Measurements from ENCODE around the gene CHD8.

CHD8 gene

DNA sequence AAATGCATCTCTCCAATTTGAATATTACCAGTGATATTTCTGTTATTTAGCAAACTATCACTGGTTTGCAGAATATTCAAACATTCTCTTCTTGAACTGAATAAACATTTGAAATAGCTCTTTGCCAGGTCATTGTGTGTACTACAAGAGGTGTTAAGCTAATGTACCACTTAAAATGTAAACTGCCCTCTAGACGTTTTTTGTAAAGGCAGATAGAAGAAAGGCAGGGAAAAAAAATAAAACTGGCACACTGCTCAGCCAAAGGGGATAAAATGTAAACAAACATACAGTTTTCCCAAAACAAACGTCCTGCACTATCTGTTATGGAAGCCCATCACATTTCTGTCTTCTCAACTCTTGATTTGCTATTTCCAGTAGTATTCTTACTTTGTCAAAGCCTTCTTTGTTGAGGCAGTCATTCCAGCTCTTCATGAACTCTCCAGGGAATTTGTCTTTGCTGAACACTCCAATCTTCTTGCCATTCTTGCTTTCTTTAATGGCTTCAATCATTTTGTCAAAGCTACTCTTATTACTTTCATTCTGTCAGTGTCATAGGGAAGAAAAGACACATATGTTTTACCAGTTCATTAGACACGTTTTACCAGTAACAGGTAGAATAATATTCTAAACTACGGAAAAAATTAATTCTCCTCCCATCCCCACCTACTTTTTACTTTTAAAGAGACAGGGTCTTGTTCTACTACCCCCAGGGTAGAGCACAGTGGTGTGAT, 85.8 kb downstream of the CHD8 start:
- no peak for DNase-seq (ENCODE audit: low read depth in 2 of 2)

DNA sequence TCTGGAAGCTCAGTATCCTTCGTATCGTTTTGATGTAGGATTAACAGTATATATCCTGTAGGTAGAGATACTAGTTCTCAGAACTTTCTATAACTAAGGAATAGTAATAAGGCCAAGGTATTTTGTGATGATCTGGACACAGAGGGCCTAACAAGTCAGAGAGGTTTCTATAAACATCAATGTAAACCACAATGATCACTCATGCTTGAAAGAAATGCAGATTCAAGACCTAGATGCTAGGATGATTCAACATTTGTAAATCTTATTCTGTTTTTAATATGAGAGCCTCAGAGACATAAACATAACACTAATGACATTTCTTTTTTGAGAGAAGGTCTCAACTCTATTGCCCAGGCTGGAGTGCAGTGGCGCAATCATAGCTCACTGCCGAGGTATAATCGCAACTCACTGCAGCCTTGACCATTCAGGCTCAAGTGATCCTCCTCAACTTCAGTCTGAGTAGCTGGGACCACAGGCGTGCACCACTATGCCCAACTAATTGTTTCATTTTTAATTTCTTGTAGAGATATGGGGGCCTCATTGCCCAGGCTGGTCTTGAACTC, 88.3 kb downstream of the CHD8 start:
- DNase-seq (ENCODE audit: low read depth in 2 of 2), result no peak

DNA sequence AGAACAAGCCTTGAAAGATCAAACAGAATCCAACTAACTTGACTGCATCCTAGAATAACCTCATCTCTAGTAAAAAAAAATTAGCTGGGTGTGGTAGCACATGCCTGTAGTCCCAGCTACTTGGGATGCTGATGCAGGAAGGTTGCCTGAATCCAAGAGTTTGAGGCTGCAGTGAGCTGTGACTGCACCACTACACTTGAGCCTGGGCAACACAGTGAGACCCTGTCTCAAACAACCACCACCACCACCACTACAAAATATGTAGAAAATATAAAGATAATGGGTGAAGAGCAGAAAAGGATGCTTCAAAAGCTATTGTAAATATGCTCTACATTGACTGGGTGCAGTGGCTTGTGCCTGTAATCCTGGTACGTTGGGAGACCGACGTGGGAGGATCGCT, 99.4 kb downstream of the CHD8 start:
- DNase-seq (ENCODE audit: low read depth in 2 of 2), result no peak

DNA sequence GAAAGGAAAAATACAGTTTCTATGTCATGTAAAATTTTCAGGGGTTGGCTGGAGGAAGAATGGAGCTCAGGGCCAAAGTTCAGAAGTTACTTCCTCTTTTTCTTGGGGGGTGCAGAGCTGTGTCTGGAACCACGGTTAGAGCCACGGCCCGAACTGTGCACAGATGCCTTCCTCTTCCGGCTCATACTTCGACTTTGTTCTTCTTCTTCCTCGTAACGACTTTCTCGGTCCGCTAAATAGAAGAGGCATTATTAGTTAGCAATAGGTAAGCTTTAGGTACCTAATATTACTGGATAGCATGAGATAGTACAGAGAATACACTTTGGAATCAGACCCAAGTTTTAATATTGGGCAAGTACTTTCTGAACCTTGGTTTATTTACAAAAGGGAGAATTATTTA, 103.3 kb downstream of the CHD8 start:
- no peak for DNase-seq (ENCODE audit: low read depth in 2 of 2)

DNA sequence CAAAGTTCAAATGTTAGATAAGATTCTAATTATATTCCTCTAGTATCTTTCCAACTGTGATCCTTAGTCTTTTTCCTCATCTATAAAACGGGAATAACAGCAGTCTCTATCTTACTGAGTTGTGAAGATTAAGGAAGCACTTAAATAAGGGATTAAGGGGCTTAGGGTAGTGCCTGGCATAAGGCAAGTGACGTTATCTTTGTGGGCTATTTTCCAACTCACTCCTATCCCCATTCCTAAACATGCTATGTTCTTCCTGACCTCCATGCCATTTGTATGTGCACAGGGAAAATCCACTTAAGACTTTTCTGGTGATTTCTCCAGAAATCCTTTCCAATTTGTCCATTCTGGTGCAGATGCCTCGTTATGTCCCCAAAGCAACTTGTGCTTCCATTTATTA, 105.4 kb downstream of the CHD8 start:
- DNase-seq (ENCODE audit: low read depth in 2 of 2), result no peak

DNA sequence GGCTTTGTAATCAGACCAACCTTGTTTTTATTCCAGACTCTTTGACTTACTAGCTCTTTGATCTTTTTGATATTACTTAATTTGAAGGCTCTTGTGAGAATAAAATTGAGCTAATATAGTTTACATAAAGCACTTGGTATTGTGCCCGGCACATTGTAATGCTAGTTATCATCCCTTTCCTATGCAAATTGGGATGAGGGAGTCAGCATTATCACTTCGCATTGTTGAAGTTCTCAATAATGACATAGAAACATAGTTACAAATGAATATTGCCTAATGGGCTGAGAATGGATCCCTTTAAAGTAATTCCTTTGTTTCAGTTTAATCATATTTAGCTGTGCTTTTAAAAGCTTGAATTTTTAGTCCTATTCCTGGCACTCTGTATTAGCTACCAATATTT, 108.7 kb downstream of the CHD8 start:
- DNase-seq (ENCODE audit: low read depth in 2 of 2), result no peak

DNA sequence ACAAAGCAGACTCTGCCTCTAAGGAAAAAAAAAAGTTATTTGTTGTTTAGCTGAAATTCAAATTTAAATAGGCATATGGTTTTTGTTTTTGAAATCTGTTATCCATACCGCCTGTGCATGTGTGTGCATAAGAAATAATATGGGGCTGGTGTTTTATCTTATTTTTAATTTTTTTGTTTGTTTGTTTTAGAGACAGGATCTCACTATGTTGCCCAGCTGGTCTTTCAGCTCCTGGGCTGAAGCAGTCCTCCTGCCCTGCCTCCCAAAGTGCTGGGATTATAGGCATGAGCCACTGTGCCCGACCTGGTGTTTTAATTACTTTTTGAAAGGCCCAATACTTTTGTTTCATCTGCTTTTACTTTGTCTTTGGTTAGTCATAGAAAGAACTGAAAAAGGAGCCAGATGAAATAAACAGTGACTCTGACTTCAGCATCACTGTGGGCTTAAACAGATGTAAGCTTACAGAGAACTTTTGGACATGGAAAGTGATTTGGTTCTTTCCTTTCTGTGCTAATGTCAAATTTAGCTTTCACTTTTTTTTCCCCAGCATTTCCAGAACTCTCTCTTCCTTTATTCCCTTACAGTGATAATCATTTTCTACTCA, 109.3 kb downstream of the CHD8 start:
- DNase-seq (ENCODE audit: low read depth in 2 of 2), result no peak

DNA sequence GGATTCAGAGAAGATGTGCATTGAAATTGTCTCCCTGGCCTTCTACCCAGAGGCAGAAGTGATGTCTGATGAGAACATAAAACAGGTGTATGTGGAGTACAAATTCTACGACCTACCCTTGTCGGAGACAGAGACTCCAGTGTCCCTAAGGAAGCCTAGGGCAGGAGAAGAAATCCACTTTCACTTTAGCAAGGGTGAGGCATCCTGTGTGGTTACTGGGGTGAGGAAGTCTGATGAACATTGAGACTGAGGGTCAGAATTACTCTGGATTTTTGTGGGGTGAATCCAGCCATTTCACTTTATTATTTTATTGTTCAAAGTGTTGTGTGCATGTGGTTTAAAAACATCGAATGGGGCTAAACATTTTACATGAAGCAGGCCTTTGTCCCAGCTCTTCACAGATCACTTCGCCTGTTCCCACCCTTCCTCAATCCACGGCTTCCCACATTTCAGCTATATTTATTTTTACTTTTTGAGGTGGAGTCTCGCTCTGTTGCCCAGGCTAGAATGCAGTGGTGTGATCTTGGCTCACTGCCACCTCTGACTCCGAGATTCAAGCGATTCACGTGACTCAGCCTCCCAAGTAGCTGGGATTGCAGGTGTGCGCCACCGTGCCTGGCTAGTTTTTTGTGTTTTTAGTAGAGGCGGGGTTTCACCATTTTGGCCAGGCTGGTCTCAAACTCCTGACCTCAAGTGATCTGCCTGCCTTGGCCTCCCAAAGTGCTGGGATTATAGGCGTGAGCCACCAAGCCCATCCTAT, 112.7 kb downstream of the CHD8 start:
- no peak for DNase-seq (ENCODE audit: low read depth in 2 of 2)
